Activated CD8-positive, alpha-beta memory T cell treated with anti-CD3 and anti-CD28 coated beads, Interleukin-2, amount 50 U/mL, for 24 hours (primary cell): ENCODE data around the gene JAZF1.

Source experiments
- DNase-seq: peaks from one replicate; pipeline ENCODE4 v3.0.0-alpha.2; 2020; ENCODE audit errors: extremely low read depth

The JAZF1 gene

GRCh38 chr7:28136420-28136819 is 44.2 kb downstream of the JAZF1 start:
- DNase-seq: no peak

GRCh38 chr7:28135760-28136159 is 44.8 kb downstream of the JAZF1 start:
- no peak for DNase-seq

GRCh38 chr7:28135315-28135714 is 45.3 kb downstream of the JAZF1 start:
- no peak for DNase-seq

GRCh38 chr7:28133872-28134271 is 46.7 kb downstream of the JAZF1 start:
- no peak for DNase-seq

GRCh38 chr7:28132959-28133870 is 47.4 kb downstream of the JAZF1 start:
- no peak for DNase-seq

- no peak for DNase-seq
Measured at GRCh38 chr7:28130277-28130676, 50.3 kb downstream of the JAZF1 start.

DNA sequence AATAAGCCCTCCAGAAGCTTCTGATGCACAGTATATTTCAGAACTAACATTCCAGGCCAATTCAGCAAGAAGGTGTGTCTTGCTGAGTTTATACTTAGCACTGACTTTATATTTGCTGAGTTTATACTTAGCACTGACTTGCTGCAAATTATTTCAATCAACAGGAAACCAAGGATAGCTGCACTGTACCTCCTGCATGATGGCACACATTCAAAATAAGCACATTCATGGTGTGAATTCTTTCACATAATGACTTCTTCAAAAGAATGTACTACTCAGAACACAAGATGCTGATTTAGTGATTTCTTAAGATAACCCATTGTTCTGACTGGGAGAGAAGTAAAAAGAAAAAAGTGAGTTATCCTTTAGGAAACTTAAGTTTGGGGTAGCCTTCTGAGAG is 52.0 kb downstream of the JAZF1 start:
- no peak for DNase-seq

- no peak for DNase-seq
Measured at GRCh38 chr7:28126410-28127041, 54.1 kb downstream of the JAZF1 start.

- no peak for DNase-seq
Measured at GRCh38 chr7:28125431-28126409, 54.9 kb downstream of the JAZF1 start.

DNA sequence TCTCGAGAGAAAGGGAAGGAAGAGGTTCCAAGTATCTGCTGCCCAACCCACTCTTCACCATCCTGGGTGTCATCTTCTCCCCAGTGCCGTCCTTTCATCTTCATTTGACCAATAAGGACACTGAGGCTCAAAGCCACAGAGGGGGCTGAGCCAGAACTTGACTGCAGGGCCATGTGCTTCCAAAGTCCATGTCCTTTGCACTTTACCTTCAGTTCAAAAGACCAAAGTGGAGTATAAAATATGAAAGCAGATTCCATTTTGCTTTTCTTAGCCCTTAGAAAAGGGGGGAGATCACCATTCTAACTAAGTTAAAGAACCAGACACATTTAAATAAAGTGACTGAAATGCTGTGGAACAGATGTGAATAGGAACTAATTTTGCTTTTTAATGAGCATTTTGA is 56.2 kb downstream of the JAZF1 start:
- no peak for DNase-seq

DNA sequence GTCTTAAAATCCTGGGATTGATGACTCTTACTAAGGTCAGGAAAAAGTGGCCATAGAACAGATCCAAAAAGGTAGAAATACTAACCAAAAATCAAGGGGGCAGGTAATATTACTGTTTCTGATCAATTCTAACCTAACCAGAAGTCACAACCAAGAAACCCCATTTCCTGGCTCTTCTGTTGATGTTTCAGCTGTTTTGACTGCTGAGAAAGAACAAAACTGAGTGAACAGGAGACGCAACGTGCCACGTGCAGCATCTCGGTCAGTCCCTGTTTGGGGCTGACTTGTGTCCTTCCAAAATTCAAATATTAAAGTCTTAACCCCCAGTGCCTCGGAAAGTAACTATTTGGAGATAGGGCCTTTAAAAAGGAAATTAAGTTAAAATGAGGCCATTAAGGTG is 56.8 kb downstream of the JAZF1 start:
- no peak for DNase-seq

DNA sequence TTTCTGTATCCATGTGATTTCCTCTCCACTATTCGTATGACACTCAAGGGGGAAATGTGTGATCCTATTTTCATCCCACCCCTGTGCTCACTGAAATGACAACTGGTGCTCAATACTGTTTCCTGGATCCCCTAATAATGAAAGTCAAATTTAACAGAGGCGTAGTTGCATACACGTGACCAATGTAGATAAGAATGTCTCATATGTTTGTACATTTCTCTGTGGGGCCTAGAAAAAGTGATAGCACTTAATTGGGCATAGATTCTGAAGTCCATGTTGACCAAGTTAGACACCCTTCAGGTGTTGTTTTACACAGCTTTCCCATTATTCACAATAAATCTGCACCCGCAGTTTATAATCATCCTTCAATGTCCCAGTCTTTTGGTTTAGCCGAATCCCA is 59.1 kb downstream of the JAZF1 start:
- no peak for DNase-seq

GRCh38 chr7:28116041-28116440 is 64.6 kb downstream of the JAZF1 start:
- no peak for DNase-seq

DNA sequence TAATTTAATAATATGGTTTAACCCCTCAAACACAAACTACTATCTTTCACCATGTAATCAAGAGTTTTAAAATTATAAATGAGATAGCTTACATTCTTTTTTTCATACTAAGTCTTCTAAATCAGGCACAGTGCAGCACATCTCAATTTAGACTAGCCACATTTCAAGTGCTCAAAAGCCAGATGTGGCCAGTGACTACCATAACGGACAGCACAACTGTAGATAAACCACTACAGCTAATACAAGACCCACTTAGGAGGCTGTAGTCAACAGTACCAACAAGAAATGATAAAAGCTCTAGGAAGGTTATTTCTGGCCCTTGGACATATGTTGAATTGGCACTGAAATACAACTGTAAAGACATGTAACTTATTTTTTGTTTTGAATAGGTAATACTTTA is 65.3 kb downstream of the JAZF1 start:
- DNase-seq: no peak

DNA sequence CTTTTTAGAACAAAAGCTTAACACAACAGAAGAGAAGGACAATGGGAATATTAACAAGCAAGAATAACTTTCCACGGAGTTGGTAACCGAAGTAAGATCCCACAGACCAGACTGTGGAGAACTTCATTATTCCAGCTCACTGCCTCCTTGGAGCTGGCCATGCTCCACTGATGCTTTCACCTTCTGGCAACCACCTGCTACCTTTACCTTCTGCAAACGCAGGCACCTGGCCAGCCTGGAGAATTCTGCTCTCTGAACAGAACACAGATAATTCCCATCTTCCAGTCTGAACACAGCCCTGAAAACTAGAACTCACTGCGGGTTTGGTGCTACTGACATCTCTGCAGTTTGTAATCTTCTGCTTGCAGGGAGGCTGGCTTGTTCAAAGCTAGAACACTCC is 66.5 kb downstream of the JAZF1 start:
- DNase-seq: no peak

- DNase-seq: no peak
Measured at GRCh38 chr7:28112883-28113540, 67.6 kb downstream of the JAZF1 start.

DNA sequence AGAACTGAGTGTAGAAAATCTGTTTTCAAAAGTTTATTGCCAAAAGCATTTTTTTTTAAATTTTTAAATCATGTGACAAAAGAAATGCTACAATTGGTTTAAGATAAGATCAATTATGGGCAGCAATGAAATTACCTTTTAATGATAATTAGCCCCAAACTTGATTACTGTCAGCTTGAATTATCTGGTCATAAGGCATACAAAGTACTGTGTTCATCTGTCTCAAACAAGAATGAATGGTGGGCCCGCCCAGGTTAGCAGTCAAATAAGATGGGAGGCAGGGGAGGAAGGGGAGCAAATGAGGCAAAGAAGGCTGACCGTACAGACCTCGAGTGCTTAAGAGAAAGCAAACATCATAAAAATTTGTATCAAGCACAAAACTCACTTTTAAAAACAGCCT is 68.1 kb downstream of the JAZF1 start:
- DNase-seq: no peak

- no peak for DNase-seq
Measured at GRCh38 chr7:28112012-28112411, 68.6 kb downstream of the JAZF1 start.

DNA sequence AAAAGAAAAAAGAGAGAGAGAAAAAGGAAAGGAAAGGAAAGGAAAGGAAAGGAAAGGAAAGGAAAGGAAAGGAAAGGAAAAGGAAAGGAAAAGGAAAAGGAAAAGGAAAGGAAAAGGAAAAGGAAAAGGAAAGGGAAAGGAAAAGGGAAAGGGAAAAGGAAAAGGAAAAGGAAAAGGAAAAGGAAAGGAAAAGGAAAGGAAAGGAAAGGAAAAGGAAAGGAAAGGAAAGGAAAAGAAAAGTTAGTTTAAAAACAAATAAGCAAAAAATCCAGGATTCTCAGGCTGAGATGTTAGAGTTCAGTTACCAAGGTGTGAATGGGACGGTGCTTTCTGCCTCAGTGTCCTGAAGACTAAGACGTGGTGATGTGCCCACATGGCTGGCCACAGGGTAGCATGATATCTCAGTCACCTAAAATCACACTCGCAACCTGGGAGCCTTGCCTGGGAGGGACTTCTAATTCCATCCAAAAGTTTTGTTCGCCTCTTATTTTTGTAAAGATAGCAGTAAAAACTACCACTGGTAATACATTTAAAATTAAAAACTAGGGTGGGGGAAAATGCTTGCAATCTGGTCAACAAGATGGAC is 70.1 kb downstream of the JAZF1 start:
- DNase-seq: no peak

- no peak for DNase-seq
Measured at GRCh38 chr7:28108747-28109146, 71.8 kb downstream of the JAZF1 start.

DNA sequence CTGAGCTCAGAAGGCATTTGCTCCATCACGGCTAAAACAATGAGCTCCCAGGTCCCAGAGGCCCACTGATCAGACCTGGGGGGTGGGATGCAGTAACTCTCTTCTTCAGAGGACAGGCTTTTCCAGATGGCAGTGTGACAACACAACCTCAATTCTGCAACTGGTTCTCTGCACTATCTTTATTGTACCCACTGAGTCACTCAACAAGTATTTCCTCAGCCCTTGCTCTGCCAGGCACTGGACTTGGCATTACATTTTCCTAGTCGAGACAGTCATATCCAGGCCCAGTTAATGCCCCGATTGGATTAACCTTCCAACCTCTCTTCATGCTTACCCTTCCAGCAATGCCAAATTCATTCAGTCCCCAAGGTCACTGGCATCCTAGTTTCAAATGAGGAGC is 72.6 kb downstream of the JAZF1 start:
- DNase-seq: no peak
